ENCODE data around the gene CPN1.

Gene CPN1

GRCh38 chr10:100037758-100038315, 43.8 kb downstream of the CPN1 start:
- no peaks in the 10 kb centered on the region for H3K36me3 Mint-ChIP-seq (ENCODE audit: insufficient read depth)
- H3K4me1 Mint-ChIP-seq = no peaks in the 10 kb centered on the region
- peaks cover 52% of the 10 kb centered on the region for H3K27me3 Mint-ChIP-seq
- H3K27ac Mint-ChIP-seq (ENCODE audit: low read depth) = no peak overlapping the region
- ATAC-seq (replicated peaks; ENCODE audit: extremely low read depth, poor library complexity, severe bottlenecking) (no peak), DNase-seq (ENCODE audit: low spot score in 2 of 2) (no peak)
- no peaks in the 10 kb centered on the region for H3K9me3 Mint-ChIP-seq
- no peak overlapping the region for H3K4me3 Mint-ChIP-seq

DNA sequence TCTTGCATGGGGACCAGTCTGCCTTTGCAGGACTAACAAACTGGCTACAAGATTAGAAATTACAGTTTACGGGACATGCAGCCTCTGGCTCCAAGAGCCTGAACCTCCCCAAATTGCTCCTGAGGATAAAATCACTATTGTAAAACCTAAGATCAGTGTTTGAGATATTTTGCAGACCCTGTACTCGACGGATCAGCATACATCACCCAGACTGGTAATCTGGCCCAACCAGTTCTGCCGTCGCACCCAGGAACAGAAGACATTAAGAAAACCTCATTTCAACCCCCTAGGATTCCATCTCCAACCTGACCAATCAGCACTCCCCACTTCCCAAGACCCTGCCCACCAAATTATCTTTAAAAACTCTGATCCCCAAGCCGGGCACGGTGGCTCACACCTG, 44.8 kb downstream of the CPN1 start:
- DNase-seq (ENCODE audit: low spot score in 2 of 2) (no peak), ATAC-seq (replicated peaks; ENCODE audit: extremely low read depth, poor library complexity, severe bottlenecking) (no peak)
- Mint-ChIP-seq H3K36me3 (ENCODE audit: insufficient read depth) (no peaks in the 10 kb centered on the region), H3K27me3 (peaks cover 43% of the 10 kb centered on the region), H3K9me3 (no peaks in the 10 kb centered on the region), H3K27ac (ENCODE audit: low read depth) (no peak overlapping the region), H3K4me1 (no peaks in the 10 kb centered on the region), H3K4me3 (no peak overlapping the region)

- Mint-ChIP-seq H3K4me3 (no peak overlapping the region), H3K27ac (ENCODE audit: low read depth) (no peak overlapping the region), H3K36me3 (ENCODE audit: insufficient read depth) (no peaks in the 10 kb centered on the region), H3K27me3 (peaks cover 33% of the 10 kb centered on the region), H3K4me1 (no peaks in the 10 kb centered on the region), H3K9me3 (no peaks in the 10 kb centered on the region)
- DNase-seq (ENCODE audit: low spot score in 2 of 2) = no peak
- no peak for ATAC-seq (replicated peaks; ENCODE audit: extremely low read depth, poor library complexity, severe bottlenecking)
Measured at GRCh38 chr10:100033766-100034418, 47.8 kb downstream of the CPN1 start.

DNA sequence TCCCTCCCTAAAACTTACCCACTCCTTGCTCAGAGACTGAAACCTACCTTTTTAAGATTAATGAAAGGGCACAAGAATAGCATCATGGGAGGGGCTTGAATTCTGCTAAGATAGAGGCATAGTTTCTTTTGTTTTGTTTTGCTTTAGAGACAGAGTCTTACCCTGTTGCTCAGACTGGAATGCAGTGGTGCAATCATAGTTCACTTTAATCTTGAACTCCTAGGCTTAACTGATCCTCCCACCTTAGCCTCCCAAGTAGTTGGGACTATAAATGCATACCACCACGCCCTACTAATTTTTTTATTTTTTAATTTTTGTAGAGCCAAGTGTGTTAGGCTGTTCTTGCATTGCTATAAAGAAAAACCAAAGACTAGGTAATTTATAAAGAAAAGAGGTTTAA, 54.3 kb downstream of the CPN1 start:
- Mint-ChIP-seq H3K27ac (ENCODE audit: low read depth) (no peak overlapping the region), H3K4me3 (no peak overlapping the region), H3K36me3 (ENCODE audit: insufficient read depth) (peaks cover 2% of the 10 kb centered on the region), H3K9me3 (no peaks in the 10 kb centered on the region), H3K27me3 (no peaks in the 10 kb centered on the region), H3K4me1 (no peaks in the 10 kb centered on the region)
- DNase-seq (ENCODE audit: low spot score in 2 of 2) (no peak), ATAC-seq (replicated peaks; ENCODE audit: extremely low read depth, poor library complexity, severe bottlenecking) (no peak)

DNA sequence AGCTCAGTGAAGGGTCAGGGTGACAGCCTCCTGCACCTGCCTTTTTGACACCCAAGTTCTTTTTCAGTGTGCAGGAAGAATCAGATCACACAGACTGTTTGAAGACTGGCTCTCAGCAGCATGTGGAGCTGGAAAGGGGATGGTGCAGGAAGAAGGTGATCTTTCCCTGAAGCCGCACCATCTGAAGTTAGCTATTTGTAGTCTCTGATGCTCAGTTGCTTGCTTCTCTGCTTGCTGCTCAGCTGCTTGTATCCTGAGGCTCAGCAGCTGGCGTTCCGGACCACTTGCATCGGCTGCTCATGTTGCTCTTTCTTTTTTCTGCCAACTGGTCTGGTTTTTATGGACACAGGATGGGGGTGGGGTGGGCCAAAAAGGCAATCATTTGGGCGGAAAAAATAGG, 56.1 kb downstream of the CPN1 start:
- Mint-ChIP-seq H3K9me3 (no peaks in the 10 kb centered on the region), H3K4me1 (peaks cover under 1% of the 10 kb centered on the region), H3K36me3 (ENCODE audit: insufficient read depth) (peaks cover 3% of the 10 kb centered on the region), H3K27ac (ENCODE audit: low read depth) (no peak overlapping the region), H3K4me3 (no peak overlapping the region), H3K27me3 (no peaks in the 10 kb centered on the region)
- ATAC-seq (replicated peaks; ENCODE audit: extremely low read depth, poor library complexity, severe bottlenecking) = no peak
- no peak for DNase-seq (ENCODE audit: low spot score in 2 of 2)

- H3K4me1 Mint-ChIP-seq = peaks cover 9% of the 10 kb centered on the region
- no peaks in the 10 kb centered on the region for H3K27me3 Mint-ChIP-seq
- DNase-seq (ENCODE audit: low spot score in 2 of 2) (no peak), ATAC-seq (replicated peaks; ENCODE audit: extremely low read depth, poor library complexity, severe bottlenecking) (no peak)
- no peaks in the 10 kb centered on the region for H3K9me3 Mint-ChIP-seq
- no peak overlapping the region for H3K27ac Mint-ChIP-seq (ENCODE audit: low read depth)
- H3K36me3 Mint-ChIP-seq (ENCODE audit: insufficient read depth) = peaks cover 3% of the 10 kb centered on the region
- no peak overlapping the region for H3K4me3 Mint-ChIP-seq
Measured at GRCh38 chr10:100024748-100025147, 56.9 kb downstream of the CPN1 start.

DNA sequence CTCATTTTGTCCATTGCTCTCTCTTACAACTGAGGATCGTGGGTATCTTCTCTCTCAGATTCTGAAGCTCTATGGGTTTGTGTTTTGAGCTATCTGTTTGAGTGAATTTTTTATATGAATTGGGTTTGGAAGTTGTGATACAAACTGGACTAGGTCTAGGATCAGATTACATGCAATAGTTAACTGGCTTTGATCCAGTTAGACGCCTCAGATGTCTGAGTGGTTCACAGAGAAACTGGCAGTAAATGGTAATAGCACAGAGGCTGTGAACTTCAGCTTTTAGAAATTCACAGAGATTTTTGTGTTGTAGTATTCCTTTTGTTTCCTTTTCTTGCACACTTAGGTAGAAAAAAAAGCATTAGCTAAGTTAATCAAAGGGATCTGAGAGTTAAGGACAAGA, 59.3 kb downstream of the CPN1 start:
- H3K9me3 Mint-ChIP-seq = no peaks in the 10 kb centered on the region
- H3K36me3 Mint-ChIP-seq (ENCODE audit: insufficient read depth) = peaks cover 3% of the 10 kb centered on the region
- DNase-seq (ENCODE audit: low spot score in 2 of 2) (no peak), ATAC-seq (replicated peaks; ENCODE audit: extremely low read depth, poor library complexity, severe bottlenecking) (no peak)
- H3K4me3 Mint-ChIP-seq = no peak overlapping the region
- no peak overlapping the region for H3K27ac Mint-ChIP-seq (ENCODE audit: low read depth)
- H3K27me3 Mint-ChIP-seq = no peaks in the 10 kb centered on the region
- peaks cover 9% of the 10 kb centered on the region for H3K4me1 Mint-ChIP-seq

- ATAC-seq (replicated peaks; ENCODE audit: extremely low read depth, poor library complexity, severe bottlenecking) = no peak
- H3K27ac Mint-ChIP-seq (ENCODE audit: low read depth) = no peak overlapping the region
- H3K9me3 Mint-ChIP-seq = no peaks in the 10 kb centered on the region
- H3K4me1 Mint-ChIP-seq = peaks cover 9% of the 10 kb centered on the region
- H3K4me3 Mint-ChIP-seq = no peak overlapping the region
- H3K36me3 Mint-ChIP-seq (ENCODE audit: insufficient read depth) = peaks cover 1% of the 10 kb centered on the region
- DNase-seq (ENCODE audit: low spot score in 2 of 2) = no peak
- no peaks in the 10 kb centered on the region for H3K27me3 Mint-ChIP-seq
Measured at GRCh38 chr10:100021322-100021721, 60.3 kb downstream of the CPN1 start.

DNA sequence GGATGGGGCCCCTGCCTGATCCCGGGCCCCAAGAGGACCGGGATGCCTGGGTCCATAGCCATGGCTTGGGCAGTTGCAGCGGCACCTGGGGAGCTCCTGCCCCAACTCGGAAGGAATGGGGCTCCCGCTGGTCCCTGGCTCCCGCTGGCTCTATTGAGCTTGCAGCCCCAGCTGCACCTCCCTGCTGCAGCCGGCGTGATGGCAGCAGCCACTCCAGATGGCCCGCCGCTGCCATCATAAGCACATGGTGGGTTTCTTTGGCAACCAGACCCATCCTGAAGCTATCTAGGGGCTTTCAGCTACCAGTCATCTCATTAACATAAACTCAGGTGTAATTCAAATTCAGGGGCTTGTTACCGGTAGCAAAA, 60.8 kb downstream of the CPN1 start:
- no peaks in the 10 kb centered on the region for H3K9me3 Mint-ChIP-seq
- H3K36me3 Mint-ChIP-seq (ENCODE audit: insufficient read depth) = peaks cover 1% of the 10 kb centered on the region
- no peaks in the 10 kb centered on the region for H3K27me3 Mint-ChIP-seq
- no peak overlapping the region for H3K27ac Mint-ChIP-seq (ENCODE audit: low read depth)
- DNase-seq (ENCODE audit: low spot score in 2 of 2) = no peak
- H3K4me3 Mint-ChIP-seq = no peak overlapping the region
- H3K4me1 Mint-ChIP-seq = peaks cover 9% of the 10 kb centered on the region
- ATAC-seq (replicated peaks; ENCODE audit: extremely low read depth, poor library complexity, severe bottlenecking) = no peak

DNA sequence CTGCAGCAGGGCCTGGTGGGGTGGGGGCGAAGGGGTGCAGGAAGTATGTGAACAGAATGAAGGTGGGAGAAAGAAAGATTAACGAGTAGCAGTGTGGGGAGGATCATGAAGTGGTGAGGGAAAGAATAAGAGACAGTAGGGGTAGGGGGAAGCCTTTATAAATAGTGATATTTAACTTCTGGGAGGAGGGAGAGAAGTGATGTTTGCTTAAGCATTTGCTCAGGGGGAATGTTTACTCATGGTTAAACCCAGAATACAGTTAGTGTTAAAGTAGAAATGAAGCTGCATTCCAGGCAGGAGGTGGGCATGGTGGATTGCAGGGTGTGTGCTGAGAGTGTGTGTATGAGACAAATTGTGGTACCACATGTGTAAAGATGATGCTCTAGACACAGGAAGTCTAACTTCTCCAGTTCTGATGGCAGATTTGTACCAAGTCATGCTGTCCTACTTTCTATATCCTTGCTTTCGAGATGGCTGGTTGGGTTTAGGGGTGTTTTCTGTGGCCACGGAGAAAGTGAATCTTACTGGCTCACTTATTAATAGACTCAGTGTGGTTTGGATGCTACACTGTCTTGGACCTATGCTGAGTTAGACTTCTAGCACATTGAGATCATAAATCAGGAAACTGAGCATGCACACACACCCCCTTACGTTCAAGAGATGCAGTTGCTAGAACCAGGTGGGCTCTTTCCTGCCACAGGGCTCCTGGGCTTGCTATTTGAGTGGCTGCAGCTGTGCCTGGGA, 61.4 kb downstream of the CPN1 start:
- Mint-ChIP-seq H3K4me1 (peaks cover 9% of the 10 kb centered on the region), H3K9me3 (no peaks in the 10 kb centered on the region), H3K4me3 (no peak overlapping the region), H3K36me3 (ENCODE audit: insufficient read depth) (peaks cover 1% of the 10 kb centered on the region), H3K27me3 (no peaks in the 10 kb centered on the region), H3K27ac (ENCODE audit: low read depth) (no peak overlapping the region)
- DNase-seq (ENCODE audit: low spot score in 2 of 2) = no peak
- ATAC-seq (replicated peaks; ENCODE audit: extremely low read depth, poor library complexity, severe bottlenecking) = peak; percentile 73

DNA sequence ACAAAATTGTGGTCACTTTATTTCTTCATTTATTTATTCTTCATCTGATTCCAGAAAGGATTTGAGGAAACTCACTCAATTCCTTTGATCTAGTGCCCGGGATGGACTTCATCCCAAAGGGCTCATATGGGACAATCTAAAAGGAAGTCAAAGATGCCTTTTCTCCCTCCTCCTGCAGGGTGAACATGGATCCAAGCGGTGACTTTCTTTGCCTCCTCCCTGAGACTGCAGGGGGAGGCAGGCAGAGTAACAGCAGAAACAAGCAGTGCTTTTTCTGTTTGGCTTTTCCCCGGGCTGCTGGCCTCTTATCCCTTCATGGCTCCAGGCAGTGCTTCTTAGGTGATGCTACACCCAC, 61.9 kb downstream of the CPN1 start:
- H3K27me3 Mint-ChIP-seq = no peaks in the 10 kb centered on the region
- H3K36me3 Mint-ChIP-seq (ENCODE audit: insufficient read depth) = peaks cover 1% of the 10 kb centered on the region
- DNase-seq (ENCODE audit: low spot score in 2 of 2) (no peak), ATAC-seq (replicated peaks; ENCODE audit: extremely low read depth, poor library complexity, severe bottlenecking) (no peak)
- no peaks in the 10 kb centered on the region for H3K9me3 Mint-ChIP-seq
- peaks cover 9% of the 10 kb centered on the region for H3K4me1 Mint-ChIP-seq
- H3K4me3 Mint-ChIP-seq = no peak overlapping the region
- H3K27ac Mint-ChIP-seq (ENCODE audit: low read depth) = no peak overlapping the region

DNA sequence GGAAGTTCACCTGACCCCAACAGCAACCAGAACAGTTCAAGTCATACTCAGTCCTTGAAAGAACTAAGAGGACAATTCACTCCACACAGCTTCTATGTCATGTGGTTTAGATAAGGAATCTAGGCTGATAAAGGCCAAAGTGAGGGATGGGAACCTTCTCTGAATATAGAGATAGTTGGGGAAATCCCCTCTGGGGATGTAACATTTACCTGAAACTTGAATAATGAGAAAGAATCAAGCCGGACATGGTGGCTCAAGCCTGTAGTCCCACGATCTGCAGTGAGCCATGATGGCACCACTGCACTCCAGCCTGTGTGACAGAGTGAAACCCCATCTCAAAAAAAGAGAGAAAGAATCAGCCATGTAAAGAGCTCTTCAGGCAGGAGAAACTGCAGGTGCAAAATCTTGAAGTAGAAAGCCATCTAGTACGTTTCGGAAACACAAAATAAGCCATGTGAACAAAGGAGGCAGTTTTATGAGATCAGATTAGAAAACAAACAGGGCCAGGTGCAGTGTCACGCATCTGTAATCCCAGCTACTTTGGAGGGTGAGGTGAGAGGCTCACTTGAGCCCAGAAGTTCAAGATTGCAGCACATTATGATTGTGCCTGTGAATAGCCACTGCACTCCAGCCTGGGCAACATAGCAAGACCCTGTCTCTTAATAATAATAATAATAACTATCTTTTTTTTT, 67.5 kb downstream of the CPN1 start:
- Mint-ChIP-seq H3K27me3 (no peaks in the 10 kb centered on the region), H3K4me3 (no peak overlapping the region), H3K27ac (ENCODE audit: low read depth) (no peak overlapping the region), H3K4me1 (peaks cover 11% of the 10 kb centered on the region), H3K36me3 (ENCODE audit: insufficient read depth) (peaks cover 4% of the 10 kb centered on the region), H3K9me3 (no peaks in the 10 kb centered on the region)
- ATAC-seq (replicated peaks; ENCODE audit: extremely low read depth, poor library complexity, severe bottlenecking) (no peak), DNase-seq (ENCODE audit: low spot score in 2 of 2) (no peak)

- H3K27me3 Mint-ChIP-seq = no peaks in the 10 kb centered on the region
- peaks cover 4% of the 10 kb centered on the region for H3K36me3 Mint-ChIP-seq (ENCODE audit: insufficient read depth)
- H3K4me3 Mint-ChIP-seq = no peak overlapping the region
- peaks cover 17% of the 10 kb centered on the region for H3K4me1 Mint-ChIP-seq
- H3K9me3 Mint-ChIP-seq = no peaks in the 10 kb centered on the region
- ATAC-seq (replicated peaks; ENCODE audit: extremely low read depth, poor library complexity, severe bottlenecking) (no peak), DNase-seq (ENCODE audit: low spot score in 2 of 2) (no peak)
- no peak overlapping the region for H3K27ac Mint-ChIP-seq (ENCODE audit: low read depth)
Measured at GRCh38 chr10:100013621-100014020, 68.0 kb downstream of the CPN1 start.

Measured in central memory CD8-positive, alpha-beta T cell (primary cell).